ENCODE results near the gene FAH.
A peak's percentile ranks its signal among the peaks of the same experiment; 100 is the strongest.

Gene FAH

GRCh38 chr15:80219955-80220354, 67.2 kb downstream of the FAH start:
- no peak overlapping the region for H3K4me3 ChIP-seq (ENCODE audit: low read depth, low read length)
- in situ Hi-C loops (cut with HindIII; ENCODE audit: low sequenced_read_pairs) = no loop called here
- no peak for TF ChIP-seq CTCF (IDR thresholded peaks at IDR 0.05; ENCODE audit: low read depth, low read length, missing control alignments)
- no peak for DNase-seq (ENCODE audit: low read depth)

GRCh38 chr15:80228959-80229610, 76.3 kb downstream of the FAH start:
- no peak for TF ChIP-seq CTCF (IDR thresholded peaks at IDR 0.05; ENCODE audit: low read depth, low read length, missing control alignments)
- in situ Hi-C loops (cut with HindIII; ENCODE audit: low sequenced_read_pairs) = no loop called here
- DNase-seq (ENCODE audit: low read depth) = peak; percentile 57
- no peak overlapping the region for H3K4me3 ChIP-seq (ENCODE audit: low read depth, low read length)

GRCh38 chr15:80231371-80231770, 78.6 kb downstream of the FAH start:
- no peak overlapping the region for H3K4me3 ChIP-seq (ENCODE audit: low read depth, low read length)
- TF ChIP-seq CTCF (IDR thresholded peaks at IDR 0.05; ENCODE audit: low read depth, low read length, missing control alignments) = no peak
- no peak for DNase-seq (ENCODE audit: low read depth)
- in situ Hi-C loops (cut with HindIII; ENCODE audit: low sequenced_read_pairs) = no loop called here

- no peak overlapping the region for H3K4me3 ChIP-seq (ENCODE audit: low read depth, low read length)
- in situ Hi-C loops (cut with HindIII; ENCODE audit: low sequenced_read_pairs) = no loop called here
- no peak for TF ChIP-seq CTCF (IDR thresholded peaks at IDR 0.05; ENCODE audit: low read depth, low read length, missing control alignments)
- no peak for DNase-seq (ENCODE audit: low read depth)
These were observed 80.8 kb downstream of the FAH start for GRCh38 chr15:80233581-80233980.

- no peak overlapping the region for H3K4me3 ChIP-seq (ENCODE audit: low read depth, low read length)
- in situ Hi-C loops (cut with HindIII; ENCODE audit: low sequenced_read_pairs) = no loop called here
- TF ChIP-seq CTCF (IDR thresholded peaks at IDR 0.05; ENCODE audit: low read depth, low read length, missing control alignments) = peak; percentile 31
- no peak for DNase-seq (ENCODE audit: low read depth)
These were observed 82.1 kb downstream of the FAH start for GRCh38 chr15:80234883-80235282.

Data from astrocyte of the cerebellum (primary cell).